Ascending aorta (tissue), 2 donors: Measurements from ENCODE around the gene TNFRSF4. TPM values are rescaled to one million over a fixed set of nuclear protein-coding genes. Genes with fewer than 3 reads are reported as not detected.

Experiments used
- DNase-seq, 2 donors: peaks; one replicate each; pipeline ENCODE4 v3.0.0-alpha.2; 2019; ENCODE audit warnings: low spot score in 2 of 2
- H3K27ac ChIP-seq, 2 donors: fragments of 200-600 bp; sonication (generic); one replicate each; pipeline ENCODE4 v1.5.1; 2016 to 2017; ENCODE audit warnings: mild to moderate bottlenecking in 1 of 2
- H3K27me3 ChIP-seq: fragments of 200-600 bp; sonication (generic); one replicate; pipeline ENCODE4 v1.5.1; 2017
- H3K36me3 ChIP-seq, 2 donors: fragments of 200-600 bp; sonication (generic); one replicate each; pipeline ENCODE4 v1.5.1; 2016
- H3K4me1 ChIP-seq, 2 donors: fragments of 200-600 bp; sonication (generic); one replicate each; pipeline ENCODE4 v1.5.1; 2016 to 2017; ENCODE audit warnings: mild to moderate bottlenecking in 1 of 2
- H3K4me3 ChIP-seq, 2 donors: fragments of 200-600 bp; sonication (generic); one replicate each; pipeline ENCODE4 v1.5.1; 2016 to 2017; ENCODE audit warnings: mild to moderate bottlenecking in 1 of 2
- H3K9me3 ChIP-seq, 2 donors: fragments of 200-600 bp; sonication (generic); one replicate each; pipeline ENCODE4 v1.5.1; 2016
- intact Hi-C: fragments of 100-400 bp; cut with DNase I; formaldehyde crosslinking; loops from one replicate; pipeline ENCODE4 v1.15.1; 2023
- total RNA-seq: library from RNA; depleted of rRNA; stranded (reverse); fragments of >200 nt; gene quantifications from one replicate; pipeline ENCODE4 v1.1.0, GENCODE V29; 2016
- TF ChIP-seq, protein P1 (sequence below), 3 experiments: fragments of 200-600 bp in 2 of 3; fragments of 450-650 bp in 1 of 3; sonication (generic) in 2 of 3; IDR thresholded peaks; one replicate each; pipeline ENCODE4 v1.5.1; 2016 to 2019; ENCODE audit warnings: antibody characterized with exemption in 3 of 3, mild to moderate bottlenecking in 1 of 3, moderate library complexity in 1 of 3

Gene TNFRSF4
- total RNA-seq, 1 donor from 2014 or later = 4.8 TPM

DNA sequence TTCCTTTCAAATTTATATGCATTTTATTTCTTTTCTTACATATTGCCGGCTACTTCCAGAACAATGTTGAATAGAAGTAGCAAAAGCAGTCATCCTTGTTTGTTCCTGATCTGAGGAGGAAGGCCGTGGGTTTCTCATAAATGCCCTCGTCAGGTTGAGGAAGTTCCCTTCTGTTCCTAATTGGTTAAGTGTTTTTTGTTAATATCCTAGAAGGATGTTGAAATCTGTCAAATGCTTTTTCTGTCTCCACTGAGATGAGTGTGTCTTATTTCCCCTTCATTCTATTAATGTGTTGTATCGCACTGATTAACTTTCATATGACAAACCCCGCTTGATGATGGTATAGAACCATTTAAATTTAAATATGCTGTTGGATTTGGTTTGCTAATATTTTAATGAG, 24.8 kb downstream of the TNFRSF4 start:
- TF ChIP-seq, protein P1, sequence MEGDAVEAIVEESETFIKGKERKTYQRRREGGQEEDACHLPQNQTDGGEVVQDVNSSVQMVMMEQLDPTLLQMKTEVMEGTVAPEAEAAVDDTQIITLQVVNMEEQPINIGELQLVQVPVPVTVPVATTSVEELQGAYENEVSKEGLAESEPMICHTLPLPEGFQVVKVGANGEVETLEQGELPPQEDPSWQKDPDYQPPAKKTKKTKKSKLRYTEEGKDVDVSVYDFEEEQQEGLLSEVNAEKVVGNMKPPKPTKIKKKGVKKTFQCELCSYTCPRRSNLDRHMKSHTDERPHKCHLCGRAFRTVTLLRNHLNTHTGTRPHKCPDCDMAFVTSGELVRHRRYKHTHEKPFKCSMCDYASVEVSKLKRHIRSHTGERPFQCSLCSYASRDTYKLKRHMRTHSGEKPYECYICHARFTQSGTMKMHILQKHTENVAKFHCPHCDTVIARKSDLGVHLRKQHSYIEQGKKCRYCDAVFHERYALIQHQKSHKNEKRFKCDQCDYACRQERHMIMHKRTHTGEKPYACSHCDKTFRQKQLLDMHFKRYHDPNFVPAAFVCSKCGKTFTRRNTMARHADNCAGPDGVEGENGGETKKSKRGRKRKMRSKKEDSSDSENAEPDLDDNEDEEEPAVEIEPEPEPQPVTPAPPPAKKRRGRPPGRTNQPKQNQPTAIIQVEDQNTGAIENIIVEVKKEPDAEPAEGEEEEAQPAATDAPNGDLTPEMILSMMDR (IDR thresholded peaks at IDR 0.05) = no peak
- Histone ChIP-seq H3K36me3 (no peaks in the 10 kb centered on the region), H3K4me1 (no peaks in the 10 kb centered on the region), H3K27ac (no peak overlapping the region), H3K4me3 (no peak overlapping the region), H3K27me3 (no peaks in the 10 kb centered on the region), H3K9me3 (no peaks in the 10 kb centered on the region)
- intact Hi-C loops = no loop called here
- no peak for DNase-seq

DNA sequence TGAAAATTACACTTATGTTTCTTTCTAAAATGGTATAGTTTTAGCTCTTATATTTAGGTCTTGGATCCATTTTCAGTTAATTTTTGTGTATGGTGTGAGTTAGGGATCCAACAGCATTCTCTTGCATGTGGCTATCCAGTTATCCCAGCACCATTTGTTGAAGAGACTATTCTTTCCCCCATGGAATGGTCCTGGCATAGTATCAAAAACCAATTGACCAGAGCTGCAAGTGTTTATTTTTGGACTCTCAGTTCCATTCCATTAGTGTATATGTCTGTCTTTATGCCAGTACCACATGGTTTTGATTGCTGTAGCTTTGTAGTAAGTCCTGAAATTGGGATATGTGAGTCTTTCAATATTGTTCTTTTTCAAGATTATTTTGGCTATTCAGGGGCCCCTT, 26.0 kb downstream of the TNFRSF4 start:
- DNase-seq = no peak
- Histone ChIP-seq H3K36me3 (no peaks in the 10 kb centered on the region), H3K9me3 (no peaks in the 10 kb centered on the region), H3K27me3 (no peaks in the 10 kb centered on the region), H3K27ac (no peak overlapping the region), H3K4me1 (no peaks in the 10 kb centered on the region), H3K4me3 (no peak overlapping the region)
- intact Hi-C loops = no loop called here
- TF ChIP-seq, protein P1 (IDR thresholded peaks at IDR 0.05) = no peak

DNA sequence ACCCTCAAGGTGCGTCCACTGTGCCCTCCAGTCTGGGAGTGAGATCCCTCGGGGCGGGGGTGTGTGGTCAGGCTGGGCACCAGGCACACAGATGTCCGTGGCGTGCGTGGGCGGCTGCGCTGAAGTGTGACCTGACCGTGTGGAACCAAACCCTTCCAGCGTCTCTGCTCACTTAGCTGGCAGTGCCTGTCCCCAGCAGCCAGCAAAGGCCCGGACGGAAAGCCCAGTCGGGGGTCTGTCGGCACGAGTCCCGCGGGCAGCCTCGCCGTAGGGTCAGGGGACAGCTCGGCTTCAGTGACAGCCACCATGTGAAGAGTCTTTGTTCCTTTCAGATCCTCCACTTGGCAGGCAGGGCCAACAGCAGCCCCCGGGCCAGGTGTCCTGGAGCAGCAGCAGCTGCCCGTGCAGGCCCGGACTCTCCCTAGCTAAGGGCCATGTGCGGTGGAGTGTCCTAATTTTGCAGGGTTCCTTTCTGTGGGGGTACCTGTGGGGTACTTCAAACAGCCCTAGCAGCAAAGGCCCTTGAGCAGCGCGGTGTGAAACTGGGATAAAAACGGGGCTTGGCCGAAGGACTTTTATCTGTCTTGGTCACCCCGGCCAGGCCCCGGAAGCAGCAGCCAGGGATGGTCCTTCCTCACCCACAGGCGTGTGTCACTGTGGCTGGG, 28.7 kb downstream of the TNFRSF4 start:
- Histone ChIP-seq H3K27me3 (no peaks in the 10 kb centered on the region), H3K27ac (no peak overlapping the region), H3K9me3 (no peaks in the 10 kb centered on the region), H3K4me1 (no peaks in the 10 kb centered on the region), H3K4me3 (no peak overlapping the region), H3K36me3 (no peaks in the 10 kb centered on the region)
- DNase-seq = no peak
- intact Hi-C loops = no loop called here
- TF ChIP-seq, protein P1 (IDR thresholded peaks at IDR 0.05) = no peak

DNA sequence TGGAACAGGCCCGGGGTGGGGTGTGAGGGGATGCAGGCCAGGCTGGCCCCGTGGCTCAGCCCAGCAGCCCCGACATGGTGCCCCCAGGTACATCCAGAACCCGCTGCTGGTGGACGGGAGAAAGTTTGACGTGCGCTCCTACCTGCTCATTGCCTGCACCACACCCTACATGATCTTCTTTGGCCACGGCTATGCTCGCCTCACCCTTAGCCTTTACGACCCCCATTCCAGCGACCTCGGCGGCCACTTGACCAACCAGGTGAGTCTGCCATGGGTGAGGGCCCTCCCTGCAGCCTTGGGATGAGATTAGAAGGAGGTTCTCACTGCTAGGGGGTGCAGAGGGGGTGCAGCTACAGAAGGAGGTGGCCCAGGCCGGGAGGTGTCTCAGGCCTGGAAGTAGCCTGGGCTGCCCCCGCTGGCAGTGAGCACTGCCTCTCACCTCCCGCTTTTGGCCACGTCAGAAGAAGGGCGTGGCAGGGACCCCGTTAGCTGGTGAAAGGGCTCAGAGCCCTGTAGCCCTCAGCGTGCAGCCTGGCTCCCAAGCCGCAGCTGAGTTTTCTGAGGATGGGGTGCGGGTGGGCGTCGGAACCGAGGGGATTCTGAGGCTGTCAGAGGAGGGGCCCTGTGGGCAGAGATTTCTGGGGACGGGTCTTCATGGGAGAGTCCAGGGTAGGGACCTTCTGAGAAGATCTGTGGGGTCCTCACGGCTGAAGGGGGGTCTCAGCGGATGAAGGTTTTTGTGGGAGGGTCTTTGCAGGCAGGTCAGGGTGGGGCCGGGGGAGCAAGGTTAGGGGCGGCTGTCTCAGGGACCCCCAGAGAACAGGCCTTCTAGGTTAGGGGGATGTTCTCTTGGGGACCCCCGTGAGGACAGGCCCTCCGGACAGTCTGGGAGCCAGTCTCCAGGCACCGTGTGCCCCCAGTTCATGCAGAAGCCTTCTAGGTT, 29.8 kb downstream of the TNFRSF4 start:
- Histone ChIP-seq H3K4me1 (no peaks in the 10 kb centered on the region), H3K27ac (no peak overlapping the region), H3K4me3 (no peak overlapping the region), H3K27me3 (no peaks in the 10 kb centered on the region), H3K9me3 (no peaks in the 10 kb centered on the region), H3K36me3 (no peaks in the 10 kb centered on the region)
- TF ChIP-seq, protein P1 (IDR thresholded peaks at IDR 0.05) = no peak
- no peak for DNase-seq
- intact Hi-C loops = no loop called here

DNA sequence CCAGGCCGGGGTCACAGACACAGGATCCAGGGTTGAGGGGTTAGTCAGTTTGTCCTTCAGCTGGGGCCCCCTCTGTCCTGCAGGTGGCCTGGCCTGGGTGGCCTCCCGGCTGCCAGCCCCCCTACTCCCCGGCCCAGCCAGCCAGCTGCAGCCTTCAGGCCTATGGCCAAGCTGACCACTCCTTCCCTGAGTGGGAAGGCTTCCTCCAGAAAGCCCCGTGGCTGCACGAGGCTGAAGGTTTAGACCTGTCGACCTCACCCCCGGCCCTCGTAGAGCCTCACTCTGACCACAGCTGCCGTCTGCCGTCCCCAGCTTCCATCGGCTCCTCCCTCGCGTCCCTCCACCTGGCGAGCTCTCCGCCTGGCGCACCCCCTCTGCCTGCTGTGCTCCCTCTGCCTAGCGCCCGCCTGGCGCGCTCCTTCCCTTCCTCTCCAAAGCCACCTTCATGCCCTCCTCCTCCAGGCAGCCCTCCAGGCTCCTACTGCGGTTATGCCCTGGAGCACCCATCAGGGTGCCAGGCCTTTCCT, 30.7 kb downstream of the TNFRSF4 start:
- Histone ChIP-seq H3K27me3 (no peaks in the 10 kb centered on the region), H3K4me3 (no peak overlapping the region), H3K9me3 (no peaks in the 10 kb centered on the region), H3K36me3 (no peaks in the 10 kb centered on the region), H3K4me1 (no peaks in the 10 kb centered on the region), H3K27ac (no peak overlapping the region)
- intact Hi-C loops = no loop called here
- TF ChIP-seq, protein P1 (IDR thresholded peaks at IDR 0.05) = no peak
- no peak for DNase-seq
